ENCODE data around the gene HYDIN. TPM values are rescaled to one million over a fixed set of nuclear protein-coding genes. Genes with fewer than 3 reads are reported as not detected.
"Not testable (repeated sequence)": the region's sequence is repeated elsewhere in the genome, so short reads cannot be mapped to it uniquely, and the experiment has no call there.

The HYDIN gene
- total and polyA plus RNA-seq, 2 donors (not counting 1 experiment from before 2014, with no cell fraction given) = 0.54 to 1.7 TPM

DNA sequence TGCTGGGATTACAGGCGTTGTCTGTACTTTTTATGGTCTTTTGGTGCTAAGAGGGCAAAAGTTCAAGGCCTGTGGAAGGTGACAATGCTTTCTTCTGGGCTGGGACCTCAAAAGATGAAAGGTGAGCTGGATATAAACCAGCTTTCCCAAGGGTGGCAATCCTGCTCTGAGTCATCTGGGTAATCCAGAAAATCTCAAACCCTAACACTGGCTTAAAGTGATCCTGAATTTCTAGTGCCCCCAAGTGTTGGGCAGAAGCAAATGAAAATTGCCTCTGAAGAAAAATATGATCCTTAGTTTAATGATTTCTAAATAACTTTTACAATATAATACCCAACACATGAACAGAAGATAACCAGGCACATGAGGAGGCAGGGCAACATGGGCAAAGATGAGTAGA lies 354.1 kb downstream of the HYDIN start:
- not testable (repeated sequence) for H3K27me3 ChIP-seq (ENCODE audit: control insufficient read depth, insufficient read depth, low read length)

DNA sequence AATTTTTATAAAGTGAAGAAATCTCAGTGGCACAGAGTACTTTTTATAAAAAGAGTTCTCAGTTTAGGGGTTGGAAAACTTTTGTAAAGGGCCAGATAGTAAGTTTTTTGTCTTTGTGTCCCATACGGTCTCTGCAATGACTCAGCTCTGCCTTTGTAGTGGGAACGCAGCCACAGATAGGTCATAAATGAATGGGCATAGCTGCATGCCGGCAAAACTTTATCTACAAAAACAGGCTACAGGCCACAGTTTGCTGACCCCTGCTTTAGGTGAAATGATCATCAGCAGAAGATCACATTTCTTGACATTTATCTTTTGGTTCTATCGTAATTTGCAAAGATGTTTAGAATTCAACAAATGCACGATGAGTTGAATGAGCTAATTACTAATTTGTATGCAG lies 365.8 kb downstream of the HYDIN start:
- H3K27ac ChIP-seq (ENCODE audit: insufficient read depth, low read length); H3K9ac ChIP-seq (ENCODE audit: insufficient read depth, low read length); DNase-seq (ENCODE audit: low read depth in 2 of 2); H3K9me3 ChIP-seq (ENCODE audit: control insufficient read depth, insufficient read depth, low read depth, low read length); H3K4me1 ChIP-seq (ENCODE audit: control insufficient read depth, extremely low read depth, insufficient read depth, low read length); H4K20me1 ChIP-seq (ENCODE audit: control insufficient read depth, extremely low read depth, insufficient read depth, low read length); H3K79me2 ChIP-seq (ENCODE audit: control insufficient read depth, insufficient read depth, low read length); H2AFZ ChIP-seq (ENCODE audit: low read length); H3K27me3 ChIP-seq (ENCODE audit: control insufficient read depth, insufficient read depth, low read length); H3K36me3 ChIP-seq (ENCODE audit: control insufficient read depth, insufficient read depth, low read length); H3K4me2 ChIP-seq (ENCODE audit: extremely low read depth, insufficient read depth, low read length); H3K4me3 ChIP-seq (replicated peaks in 1 of 4; ENCODE audit: control extremely low read depth in 1 of 4, insufficient read depth in 1 of 4, low read depth in 3 of 4, low read length in 4 of 4): not testable (repeated sequence)

More for the DNA sequence above, 354.1 kb downstream of the HYDIN start:
- not testable (repeated sequence) for H3K27ac ChIP-seq (ENCODE audit: insufficient read depth, low read length); H3K4me3 ChIP-seq (replicated peaks in 1 of 4; ENCODE audit: control extremely low read depth in 1 of 4, insufficient read depth in 1 of 4, low read depth in 3 of 4, low read length in 4 of 4); H3K4me2 ChIP-seq (ENCODE audit: extremely low read depth, insufficient read depth, low read length); H3K9ac ChIP-seq (ENCODE audit: insufficient read depth, low read length); DNase-seq (ENCODE audit: low read depth in 2 of 2); H3K4me1 ChIP-seq (ENCODE audit: control insufficient read depth, extremely low read depth, insufficient read depth, low read length); H2AFZ ChIP-seq (ENCODE audit: low read length); H4K20me1 ChIP-seq (ENCODE audit: control insufficient read depth, extremely low read depth, insufficient read depth, low read length); H3K9me3 ChIP-seq (ENCODE audit: control insufficient read depth, insufficient read depth, low read depth, low read length); H3K36me3 ChIP-seq (ENCODE audit: control insufficient read depth, insufficient read depth, low read length); H3K79me2 ChIP-seq (ENCODE audit: control insufficient read depth, insufficient read depth, low read length)

DNA sequence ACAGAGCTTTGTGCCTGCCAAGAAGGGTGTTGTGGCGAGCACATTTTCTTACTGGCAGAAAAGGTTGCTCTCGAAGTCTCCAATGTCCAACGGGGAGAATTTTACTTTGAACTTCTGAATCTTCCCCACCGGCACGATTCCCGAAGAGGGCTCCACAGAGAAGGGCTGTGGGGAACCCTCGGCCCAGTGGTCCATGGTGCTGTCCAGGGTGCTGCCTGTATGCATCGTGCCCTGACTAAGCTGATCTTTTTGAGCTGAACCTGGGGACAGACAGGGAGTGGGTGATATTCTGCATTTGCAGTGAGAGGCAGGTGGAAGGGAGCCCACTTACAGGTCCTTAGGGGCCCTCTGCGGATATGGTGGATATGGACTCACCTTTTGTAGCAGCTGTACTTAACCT lies 368.5 kb downstream of the HYDIN start:
- H3K9ac ChIP-seq (ENCODE audit: insufficient read depth, low read length); H2AFZ ChIP-seq (ENCODE audit: low read length); H3K4me2 ChIP-seq (ENCODE audit: extremely low read depth, insufficient read depth, low read length); H3K9me3 ChIP-seq (ENCODE audit: control insufficient read depth, insufficient read depth, low read depth, low read length); H3K27ac ChIP-seq (ENCODE audit: insufficient read depth, low read length); DNase-seq (ENCODE audit: low read depth in 2 of 2); H4K20me1 ChIP-seq (ENCODE audit: control insufficient read depth, extremely low read depth, insufficient read depth, low read length); H3K36me3 ChIP-seq (ENCODE audit: control insufficient read depth, insufficient read depth, low read length); H3K4me3 ChIP-seq (replicated peaks in 1 of 4; ENCODE audit: control extremely low read depth in 1 of 4, insufficient read depth in 1 of 4, low read depth in 3 of 4, low read length in 4 of 4); H3K4me1 ChIP-seq (ENCODE audit: control insufficient read depth, extremely low read depth, insufficient read depth, low read length); H3K79me2 ChIP-seq (ENCODE audit: control insufficient read depth, insufficient read depth, low read length); H3K27me3 ChIP-seq (ENCODE audit: control insufficient read depth, insufficient read depth, low read length): not testable (repeated sequence)

DNA sequence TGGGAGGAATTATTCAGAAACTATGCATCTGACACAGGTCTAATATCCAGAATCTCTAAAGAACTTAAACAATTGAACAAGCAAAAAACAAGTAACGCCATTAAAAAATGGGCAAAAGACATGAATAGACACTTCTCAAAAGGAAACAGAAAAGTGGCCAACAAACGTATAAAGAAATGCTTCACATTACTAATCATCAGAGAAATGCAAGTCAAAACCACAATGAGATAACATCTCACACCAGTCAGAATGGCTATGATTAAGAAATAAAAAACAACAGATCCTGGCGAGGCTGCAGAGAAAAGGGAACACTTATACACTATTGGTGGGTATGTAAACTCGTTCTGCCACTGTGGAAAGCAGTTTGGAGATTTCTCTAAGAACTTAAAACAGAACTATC lies 379.2 kb downstream of the HYDIN start:
- H3K9me3 ChIP-seq (ENCODE audit: control insufficient read depth, insufficient read depth, low read depth, low read length); H3K4me1 ChIP-seq (ENCODE audit: control insufficient read depth, extremely low read depth, insufficient read depth, low read length); H3K36me3 ChIP-seq (ENCODE audit: control insufficient read depth, insufficient read depth, low read length); H3K79me2 ChIP-seq (ENCODE audit: control insufficient read depth, insufficient read depth, low read length); H3K27ac ChIP-seq (ENCODE audit: insufficient read depth, low read length); H3K27me3 ChIP-seq (ENCODE audit: control insufficient read depth, insufficient read depth, low read length); H3K9ac ChIP-seq (ENCODE audit: insufficient read depth, low read length); H4K20me1 ChIP-seq (ENCODE audit: control insufficient read depth, extremely low read depth, insufficient read depth, low read length); H2AFZ ChIP-seq (ENCODE audit: low read length); H3K4me3 ChIP-seq (replicated peaks in 1 of 4; ENCODE audit: control extremely low read depth in 1 of 4, insufficient read depth in 1 of 4, low read depth in 3 of 4, low read length in 4 of 4); H3K4me2 ChIP-seq (ENCODE audit: extremely low read depth, insufficient read depth, low read length): not testable (repeated sequence)
- DNase-seq (ENCODE audit: low read depth in 2 of 2) = peak in 1 of 2 donors; percentile 18

DNA sequence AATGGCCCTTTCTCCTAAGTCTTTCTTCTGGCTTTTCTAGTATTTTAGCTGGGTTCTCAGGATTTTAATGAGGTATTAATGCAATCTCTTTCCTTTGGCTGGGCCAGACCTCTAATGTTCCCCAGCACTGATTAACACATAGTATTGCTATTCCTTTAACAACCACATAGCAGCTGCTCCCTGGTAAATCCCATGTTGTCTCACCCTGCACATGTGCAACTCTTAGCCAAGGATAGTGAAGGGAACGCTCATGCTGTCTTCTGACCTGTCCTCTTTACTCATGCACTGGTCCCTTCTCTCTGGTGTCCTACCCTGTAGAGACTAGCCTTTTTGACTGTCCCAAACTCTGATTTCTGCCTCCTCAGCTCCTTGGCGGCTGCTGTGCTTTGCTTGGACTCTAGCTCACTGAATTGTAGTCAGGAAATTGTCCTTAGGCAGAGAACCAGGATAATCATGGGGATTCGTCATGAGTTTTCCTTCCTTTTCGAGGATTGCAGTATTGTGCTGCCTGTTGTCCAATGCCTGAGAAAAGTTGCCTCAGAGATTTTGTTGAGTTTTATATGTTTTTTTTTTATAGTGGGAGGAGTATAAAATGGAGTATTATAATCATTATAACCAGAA lies 406.9 kb downstream of the HYDIN start:
- DNase-seq (ENCODE audit: low read depth in 2 of 2); H3K27me3 ChIP-seq (ENCODE audit: control insufficient read depth, insufficient read depth, low read length); H3K4me1 ChIP-seq (ENCODE audit: control insufficient read depth, extremely low read depth, insufficient read depth, low read length); H3K9ac ChIP-seq (ENCODE audit: insufficient read depth, low read length); H3K4me2 ChIP-seq (ENCODE audit: extremely low read depth, insufficient read depth, low read length); H3K4me3 ChIP-seq (replicated peaks in 1 of 4; ENCODE audit: control extremely low read depth in 1 of 4, insufficient read depth in 1 of 4, low read depth in 3 of 4, low read length in 4 of 4); H3K36me3 ChIP-seq (ENCODE audit: control insufficient read depth, insufficient read depth, low read length); H3K79me2 ChIP-seq (ENCODE audit: control insufficient read depth, insufficient read depth, low read length); H3K27ac ChIP-seq (ENCODE audit: insufficient read depth, low read length); H3K9me3 ChIP-seq (ENCODE audit: control insufficient read depth, insufficient read depth, low read depth, low read length); H4K20me1 ChIP-seq (ENCODE audit: control insufficient read depth, extremely low read depth, insufficient read depth, low read length); H2AFZ ChIP-seq (ENCODE audit: low read length): not testable (repeated sequence)

DNA sequence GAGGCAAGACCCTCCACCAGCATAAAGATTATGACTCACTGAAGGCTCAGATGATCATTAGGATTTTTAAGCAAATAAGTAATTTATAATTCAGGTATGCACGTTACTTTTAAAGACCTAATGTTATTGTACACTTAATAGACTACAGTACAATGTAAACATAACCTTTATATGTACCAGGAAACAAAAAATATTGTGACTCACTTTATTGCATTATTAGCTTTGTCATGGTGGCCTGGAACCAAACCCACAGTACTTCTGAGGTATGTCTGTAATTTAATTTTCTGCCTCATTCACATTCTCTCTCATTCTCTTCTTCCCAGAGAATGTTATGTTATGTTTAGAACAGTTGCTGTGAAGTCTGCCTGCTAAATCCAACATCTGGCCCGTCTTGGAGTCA lies 407.8 kb downstream of the HYDIN start:
- H2AFZ ChIP-seq (ENCODE audit: low read length); H3K4me2 ChIP-seq (ENCODE audit: extremely low read depth, insufficient read depth, low read length); H3K9ac ChIP-seq (ENCODE audit: insufficient read depth, low read length); H3K9me3 ChIP-seq (ENCODE audit: control insufficient read depth, insufficient read depth, low read depth, low read length); H3K36me3 ChIP-seq (ENCODE audit: control insufficient read depth, insufficient read depth, low read length); DNase-seq (ENCODE audit: low read depth in 2 of 2); H3K27me3 ChIP-seq (ENCODE audit: control insufficient read depth, insufficient read depth, low read length); H3K4me3 ChIP-seq (replicated peaks in 1 of 4; ENCODE audit: control extremely low read depth in 1 of 4, insufficient read depth in 1 of 4, low read depth in 3 of 4, low read length in 4 of 4); H3K27ac ChIP-seq (ENCODE audit: insufficient read depth, low read length); H3K79me2 ChIP-seq (ENCODE audit: control insufficient read depth, insufficient read depth, low read length); H4K20me1 ChIP-seq (ENCODE audit: control insufficient read depth, extremely low read depth, insufficient read depth, low read length); H3K4me1 ChIP-seq (ENCODE audit: control insufficient read depth, extremely low read depth, insufficient read depth, low read length): not testable (repeated sequence)

DNA sequence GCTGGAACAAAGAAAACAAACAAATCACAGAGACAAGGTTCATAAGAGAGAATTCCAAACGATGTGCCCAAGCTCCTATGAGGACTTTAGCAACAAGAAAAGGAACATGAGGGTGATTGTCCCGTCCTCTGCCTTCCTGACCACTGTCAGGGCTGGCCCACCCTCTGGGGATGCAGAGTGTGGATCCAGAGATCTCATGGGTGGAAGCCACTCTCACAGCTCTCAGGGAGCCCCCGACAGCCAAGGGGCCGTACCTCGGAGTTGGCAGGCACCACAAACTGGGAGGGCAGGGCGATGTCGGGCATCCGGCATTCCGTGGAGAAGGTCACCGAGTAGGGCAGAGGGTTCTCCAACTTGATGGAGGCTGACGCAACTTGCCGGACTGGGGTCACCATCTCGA lies 412.4 kb downstream of the HYDIN start:
- H3K4me2 ChIP-seq (ENCODE audit: extremely low read depth, insufficient read depth, low read length) = not testable (repeated sequence)

More for the DNA sequence above, 412.4 kb downstream of the HYDIN start:
- DNase-seq (ENCODE audit: low read depth in 2 of 2); H3K4me3 ChIP-seq (replicated peaks in 1 of 4; ENCODE audit: control extremely low read depth in 1 of 4, insufficient read depth in 1 of 4, low read depth in 3 of 4, low read length in 4 of 4); H3K79me2 ChIP-seq (ENCODE audit: control insufficient read depth, insufficient read depth, low read length); H3K9ac ChIP-seq (ENCODE audit: insufficient read depth, low read length); H3K27ac ChIP-seq (ENCODE audit: insufficient read depth, low read length); H3K9me3 ChIP-seq (ENCODE audit: control insufficient read depth, insufficient read depth, low read depth, low read length); H2AFZ ChIP-seq (ENCODE audit: low read length); H3K27me3 ChIP-seq (ENCODE audit: control insufficient read depth, insufficient read depth, low read length); H4K20me1 ChIP-seq (ENCODE audit: control insufficient read depth, extremely low read depth, insufficient read depth, low read length); H3K36me3 ChIP-seq (ENCODE audit: control insufficient read depth, insufficient read depth, low read length); H3K4me1 ChIP-seq (ENCODE audit: control insufficient read depth, extremely low read depth, insufficient read depth, low read length): not testable (repeated sequence)

Measured in fibroblast of lung (primary cell).